GM10266 (cell line): Measurements from ENCODE around the gene TMEM219.
"Not testable (repeated sequence)": the region's sequence is repeated elsewhere in the genome, so short reads cannot be mapped to it uniquely, and the experiment has no call there.

Source experiments
- DNase-seq: peaks from one replicate; pipeline ENCODE4 v3.0.0; 2012; ENCODE audit errors: extremely low spot score
- TF ChIP-seq, protein P1 (sequence below): IDR thresholded peaks from 2 replicates; pipeline ENCODE4 v1.5.1; 2012; ENCODE audit warnings: mild to moderate bottlenecking, low read depth; ENCODE audit not compliant: control insufficient read depth, insufficient read depth; ENCODE audit errors: missing control alignments

Gene TMEM219

GRCh38 chr16:29958756-29959155 lies 3.1 kb upstream of the TMEM219 start:
- no peak for DNase-seq
- TF ChIP-seq, protein P1, sequence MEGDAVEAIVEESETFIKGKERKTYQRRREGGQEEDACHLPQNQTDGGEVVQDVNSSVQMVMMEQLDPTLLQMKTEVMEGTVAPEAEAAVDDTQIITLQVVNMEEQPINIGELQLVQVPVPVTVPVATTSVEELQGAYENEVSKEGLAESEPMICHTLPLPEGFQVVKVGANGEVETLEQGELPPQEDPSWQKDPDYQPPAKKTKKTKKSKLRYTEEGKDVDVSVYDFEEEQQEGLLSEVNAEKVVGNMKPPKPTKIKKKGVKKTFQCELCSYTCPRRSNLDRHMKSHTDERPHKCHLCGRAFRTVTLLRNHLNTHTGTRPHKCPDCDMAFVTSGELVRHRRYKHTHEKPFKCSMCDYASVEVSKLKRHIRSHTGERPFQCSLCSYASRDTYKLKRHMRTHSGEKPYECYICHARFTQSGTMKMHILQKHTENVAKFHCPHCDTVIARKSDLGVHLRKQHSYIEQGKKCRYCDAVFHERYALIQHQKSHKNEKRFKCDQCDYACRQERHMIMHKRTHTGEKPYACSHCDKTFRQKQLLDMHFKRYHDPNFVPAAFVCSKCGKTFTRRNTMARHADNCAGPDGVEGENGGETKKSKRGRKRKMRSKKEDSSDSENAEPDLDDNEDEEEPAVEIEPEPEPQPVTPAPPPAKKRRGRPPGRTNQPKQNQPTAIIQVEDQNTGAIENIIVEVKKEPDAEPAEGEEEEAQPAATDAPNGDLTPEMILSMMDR, result no peak

- DNase-seq, result no peak
- TF ChIP-seq, protein P1, result no peak
Measured at GRCh38 chr16:29959293-29959692, 2.6 kb upstream of the TMEM219 start.

DNA sequence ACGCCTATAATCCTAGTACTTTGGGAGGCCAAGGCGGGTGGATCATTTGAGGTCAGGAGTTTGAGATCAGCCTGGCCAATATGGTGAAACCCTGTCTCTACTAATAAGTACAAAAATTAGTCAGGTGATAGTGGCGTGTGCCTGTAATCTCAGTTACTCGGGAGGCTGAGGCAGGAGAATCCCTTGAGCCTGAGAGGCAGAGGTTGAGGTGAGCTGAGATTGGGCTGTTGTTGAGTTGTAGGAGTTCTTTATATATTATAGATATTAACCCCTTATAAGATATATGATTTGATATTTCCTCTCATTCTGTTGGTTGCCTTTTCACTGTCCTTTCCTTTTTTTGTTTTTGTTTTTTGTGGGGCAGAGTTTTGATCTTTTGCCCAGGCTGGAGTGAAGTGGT lies 2.1 kb upstream of the TMEM219 start:
- not testable (repeated sequence) for DNase-seq

GRCh38 chr16:29961127-29961478 lies 776 bp upstream of the TMEM219 start:
- TF ChIP-seq, protein P1, result no peak
- DNase-seq, result no peak

- no peak for DNase-seq
- TF ChIP-seq, protein P1, result no peak
Measured at GRCh38 chr16:29962344-29962994, 590 bp downstream of the TMEM219 start.

- DNase-seq, result no peak
- TF ChIP-seq, protein P1, result no peak
Measured at GRCh38 chr16:29963021-29963743, 1.3 kb downstream of the TMEM219 start.

DNA sequence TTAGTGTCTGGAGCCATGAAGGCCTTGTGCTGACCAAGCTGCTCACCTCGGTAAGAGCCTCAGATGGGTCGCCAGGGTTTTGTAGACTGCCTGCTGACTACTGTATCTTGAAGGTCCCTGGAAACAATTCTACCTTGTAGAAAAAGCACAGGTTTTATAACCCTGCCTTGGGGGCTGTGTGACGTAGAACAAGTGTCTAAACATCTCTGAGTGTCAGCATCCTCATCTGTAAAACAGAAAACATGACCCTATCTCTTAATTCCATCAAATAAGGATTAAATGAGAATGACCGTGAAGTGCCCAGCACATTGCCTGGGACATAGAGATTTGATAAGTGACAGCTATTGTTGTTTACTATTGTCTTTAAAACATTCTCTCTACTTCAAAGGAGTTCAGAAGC lies 6.3 kb downstream of the TMEM219 start:
- TF ChIP-seq, protein P1, result no peak

GRCh38 chr16:29971304-29971703 lies 9.4 kb downstream of the TMEM219 start:
- TF ChIP-seq, protein P1, result no peak
- no peak for DNase-seq

More for the DNA sequence above, 6.3 kb downstream of the TMEM219 start:
- no peak for DNase-seq
